GM19468 (cell line): Measurements from ENCODE around the gene EML5.
A peak's percentile ranks its signal among the peaks of the same experiment; 100 is the strongest.

Experiments used
- ATAC-seq: cut with Tn5 transposase; IDR thresholded peaks from one replicate; pipeline ENCODE4 v1.9.1; 2021; ENCODE audit warnings: mild to moderate bottlenecking, moderate library complexity, moderate number of reproducible peaks; ENCODE audit not compliant: unreplicated experiment; ENCODE audit errors: extremely low read depth

Gene EML5

GRCh38 chr14:88576222-88576621 is 216.5 kb downstream of the EML5 start:
- ATAC-seq: no peak

GRCh38 chr14:88572117-88572516 is 220.6 kb downstream of the EML5 start:
- ATAC-seq: no peak

- ATAC-seq: no peak
These were observed 224.6 kb downstream of the EML5 start for GRCh38 chr14:88568196-88568595.

- no peak for ATAC-seq
These were observed 227.3 kb downstream of the EML5 start for GRCh38 chr14:88565427-88565826.

GRCh38 chr14:88563845-88564244 is 228.9 kb downstream of the EML5 start:
- no peak for ATAC-seq

GRCh38 chr14:88562831-88563686 is 229.7 kb downstream of the EML5 start, which contains the start of gene ZC3H14:
Gene ZC3H14 (plus strand): TSS chr14:88563037. CDS start chr14:88563134, 97 bp downstream.
- peak; percentile 87 for ATAC-seq

- no peak for ATAC-seq
These were observed 230.3 kb downstream of the EML5 start for GRCh38 chr14:88562532-88562830.
